K562 (cell line): Measurements from ENCODE around the gene ABCF2. TPM values are rescaled to one million over a fixed set of nuclear protein-coding genes. Genes with fewer than 3 reads are reported as not detected.

Experiments used
- ATAC-seq: fragments of 200-7000 bp; cut with Tn5 transposase; 3 replicates; pipeline ENCODE4 v1.9.1; 2020; ENCODE audit warnings: moderate library complexity
- BruUV-seq: library from RNA; stranded (reverse); fragments of 400-500 nt; replicated peaks from 2 replicates; lab custom pipeline; 2021; lab: Mats Ljungman, UMichigan
- CTCF ChIA-PET: fragments of 300-600 bp; formaldehyde crosslinking; extraction: SDS; loops from one replicate; lab custom pipeline; 2021; ENCODE audit warnings: low intra/inter-chr PET ratio; lab: Yijun Ruan, JAX
- POLR2A ChIA-PET: fragments of 300-600, 350-650 bp; sonication (Branson Sonifier 250); formaldehyde crosslinking; extraction: SDS; loops from one replicate; lab custom pipeline; 2021; ENCODE audit warnings: antibody characterized with exemption, inconsistent platforms; lab: Yijun Ruan, JAX
- DNase-seq, 4 experiments: peaks; one replicate each; pipeline versions ENCODE4 v3.0.0 to v3.0.0-alpha.2; 2011 to 2018; ENCODE audit warnings: low spot score in 3 of 4, mixed read lengths in 3 of 4; ENCODE audit errors: extremely low read depth in 1 of 4
- FAIRE-seq: peaks from 2 replicates; lab custom pipeline; 2011; peaks lifted over from hg19 to GRCh38; lab: Jason Lieb, UNC
- H2AFZ ChIP-seq: 2 replicates; pipeline ENCODE4 v1.6.0; 2011; ENCODE audit warnings: low read depth, low read length, control low read depth, inconsistent platforms
- H3K27ac ChIP-seq: fragments of 200-600 bp; 3 replicates; pipeline ENCODE4 v1.8.0; 2011; ENCODE audit warnings: low read depth, mild to moderate bottlenecking, control low read depth, inconsistent platforms, low read length, moderate library complexity, mixed read lengths; ENCODE audit errors: extremely low read depth
- H3K27me3 ChIP-seq, 2 experiments: fragments of 300-600 bp in 1 of 2; 2 replicates in 1 of 2; 3 replicates in 1 of 2; pipeline versions ENCODE4 v1.6.0 to v1.8.0; 2011; ENCODE audit warnings: inconsistent platforms in 2 of 2, low read length in 2 of 2, mild to moderate bottlenecking in 1 of 2, mixed read lengths in 1 of 2, moderate library complexity in 1 of 2; ENCODE audit not compliant: control insufficient read depth in 2 of 2, insufficient read depth in 2 of 2
- H3K36me3 ChIP-seq: fragments of 300-600 bp; 3 replicates; pipeline ENCODE4 v1.8.0; 2011; ENCODE audit warnings: mild to moderate bottlenecking, low read length, inconsistent platforms; ENCODE audit not compliant: control insufficient read depth, insufficient read depth
- H3K4me1 ChIP-seq, 2 experiments: fragments of 200-600 bp in 1 of 2; replicated peaks in 1 of 2; 2 replicates in 1 of 2; 3 replicates in 1 of 2; pipeline versions ENCODE4 v1.5.1 to v1.8.0; 2011; ENCODE audit warnings: inconsistent platforms in 2 of 2, low read length in 2 of 2, mild to moderate bottlenecking in 1 of 2, mixed read lengths in 1 of 2, moderate library complexity in 1 of 2; ENCODE audit not compliant: control insufficient read depth in 2 of 2, insufficient read depth in 2 of 2
- H3K4me2 ChIP-seq: 2 replicates; pipeline ENCODE4 v1.6.1; 2011; ENCODE audit warnings: low read length, control low read depth, inconsistent platforms, mixed read lengths; ENCODE audit not compliant: insufficient read depth
- H3K4me3 ChIP-seq: fragments of 200-600 bp; sonication (generic), shearing (Covaris generic); 2 replicates; pipeline ENCODE4 v1.5.1; 2016; ENCODE audit warnings: control low read depth, inconsistent platforms
- H3K79me2 ChIP-seq: fragments of 200-600 bp; 3 replicates; pipeline ENCODE4 v1.8.0; 2011; ENCODE audit warnings: low read length, inconsistent platforms; ENCODE audit not compliant: control insufficient read depth, insufficient read depth
- H3K9ac ChIP-seq, 2 experiments: 2 replicates each; pipeline versions ENCODE4 v1.6.0 to v1.6.1; 2011; ENCODE audit warnings: low read depth in 2 of 2, low read length in 2 of 2, control low read depth in 1 of 2, inconsistent platforms in 1 of 2, mild to moderate bottlenecking in 1 of 2, mixed read lengths in 1 of 2; ENCODE audit not compliant: insufficient read depth in 1 of 2
- H3K9me1 ChIP-seq: one replicate; pipeline ENCODE4 v1.6.0; 2011; ENCODE audit warnings: inconsistent platforms, mild to moderate bottlenecking, low read length, moderate library complexity; ENCODE audit not compliant: control insufficient read depth, insufficient read depth
- H3K9me3 ChIP-seq: replicated peaks from 2 replicates; pipeline ENCODE4 v1.5.1; 2011; ENCODE audit warnings: low read depth, low read length, inconsistent platforms; ENCODE audit not compliant: control insufficient read depth, insufficient read depth
- H4K20me1 ChIP-seq: replicated peaks from 2 replicates; pipeline ENCODE4 v1.6.1; 2011; ENCODE audit warnings: low read length, inconsistent platforms, mixed read lengths; ENCODE audit not compliant: control insufficient read depth, insufficient read depth
- SIN3A ChIP-seq, 2 experiments: fragments of 150-350 bp in 1 of 2; IDR thresholded peaks; 2 replicates each; pipeline ENCODE4 v1.6.1; 2011 to 2016; ENCODE audit warnings: borderline replicate concordance in 2 of 2, low read depth in 2 of 2, low read length in 2 of 2, mild to moderate bottlenecking in 2 of 2, moderate library complexity in 2 of 2; ENCODE audit not compliant: control insufficient read depth in 1 of 2
- WGBS: fragments of 100-300 bp; shearing (Covaris generic); methylation state at CpG from one replicate; pipeline ENCODE4 v1.1.6; 2016; ENCODE audit warnings: low coverage, mixed read lengths; ENCODE audit not compliant: insufficient coverage; ENCODE audit errors: missing lambda C conversion rate; 5-methylcytosine and 5-hydroxymethylcytosine counted together
- in situ Hi-C: fragments of 300-500 bp; cut with MboI; formaldehyde crosslinking; loops from 4 replicates; pipeline ENCODE4 v1.15.0; 2018; ENCODE audit warnings: inconsistent platforms, mixed read lengths
- intact Hi-C: fragments of 100-400 bp; cut with micrococcal nuclease; formaldehyde crosslinking; loops from 2 replicates; pipeline ENCODE4 v1.14.2; 2022
- polyA plus RNA-seq, 8 experiments: library from polyadenylated mRNA; depleted of rRNA in 4 of 8; stranded (reverse) in 5 of 8; unstranded in 3 of 8; fragments of >200 nt; fragmentation: Nextera tagmentation in 2 of 8; fragmentation: Illumina TruSeq in 1 of 8; extraction: Ambion mirVana in 2 of 8; extraction: Trizol in 1 of 8; gene quantifications; 2 replicates each; pipeline versions ENCODE4 v1.2.1 to v1.2.3, GENCODE V29; 2011 to 2014; ENCODE audit warnings: inconsistent platforms in 1 of 8, missing spikeins in 1 of 8
- total RNA-seq, 7 experiments: library from RNA; depleted of rRNA in 6 of 7; stranded (reverse); fragments of >200 nt in 6 of 7; fragmentation: Illumina TruSeq in 2 of 7; extraction: Trizol in 2 of 7; gene quantifications; 2 replicates each; pipeline versions ENCODE4 v1.2.1 to v1.2.3, GENCODE V29; 2011 to 2021; ENCODE audit warnings: low replicate concordance in 1 of 7
- TF ChIP-seq, protein P1 (sequence below): conservative IDR thresholded peaks from 2 replicates; pipeline ENCODE4 v1.6.1; 2011; ENCODE audit warnings: low read depth, mild to moderate bottlenecking, low read length; ENCODE audit not compliant: control insufficient read depth

ABCF2 gene
- total and polyA plus RNA-seq, 9 of the 15 experiments (the other 6 are each of a cell fraction or from before 2014, with no cell fraction given) = 62.1 to 224 (median 113) TPM

DNA sequence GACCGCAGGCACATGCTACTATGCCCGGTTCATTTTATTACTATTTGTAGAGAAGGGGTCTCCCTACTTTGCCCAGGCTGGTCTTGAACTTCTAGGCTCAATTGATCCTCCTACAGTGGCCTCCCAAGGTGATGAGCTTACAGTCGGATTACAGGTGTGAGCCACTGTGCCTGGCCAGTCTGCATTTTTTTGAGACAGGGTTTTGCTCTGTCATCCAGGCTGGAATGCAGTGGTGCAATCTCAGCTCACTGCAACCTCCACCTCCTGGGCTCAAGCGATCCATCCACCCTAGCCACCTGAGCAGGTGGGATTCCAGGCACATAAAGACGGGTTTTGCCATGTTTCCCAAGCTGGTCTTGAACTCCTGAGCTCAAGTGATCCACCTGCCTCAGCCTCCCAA, 14.4 kb downstream of the ABCF2 start:
- H3K4me3 ChIP-seq = no peak overlapping the region
- H3K9me1 ChIP-seq = no peaks in the 10 kb centered on the region
- H3K27me3 ChIP-seq = no peaks in the 10 kb centered on the region
- CTCF ChIA-PET = interaction anchor here (0.6 kb wide), 1 partner anchor 199 kb away, joined by 3 read pairs; no protein-coding TSS in a partner anchor
- peaks cover 57% of the 10 kb centered on the region for H3K36me3 ChIP-seq
- DNase-seq = no peak
- H4K20me1 ChIP-seq = peaks cover 20% of the 10 kb centered on the region
- H3K27ac ChIP-seq = no peak overlapping the region
- no peak for FAIRE-seq
- peaks cover 4% of the 10 kb centered on the region in 2 experiments for H3K4me1 ChIP-seq
- H3K4me2 ChIP-seq = no peak overlapping the region
- H2AFZ ChIP-seq = no peak overlapping the region
- BruUV-seq = no TSS peak
- H3K79me2 ChIP-seq = no peaks in the 10 kb centered on the region
- intact Hi-C loops (no loop called here), in situ Hi-C loops (no loop called here)
- POLR2A ChIA-PET = interaction anchor here (0.7 to 4.9 kb wide), 7 partner anchors 9 to 23 kb away, joined by 3 to 30 read pairs (median 4); partner anchors contain the start of genes ABCF2 and CHPF2
- WGBS = 80% methylated on average over 5 of the region's 5 CpGs
- H3K9ac ChIP-seq = no peak overlapping the region
- TF ChIP-seq SIN3A (IDR thresholded peaks at IDR 0.05; ENCODE audit: borderline replicate concordance in 2 of 2, control insufficient read depth in 1 of 2, low read depth in 2 of 2, low read length in 2 of 2) = no peak
- TF ChIP-seq, protein P1, sequence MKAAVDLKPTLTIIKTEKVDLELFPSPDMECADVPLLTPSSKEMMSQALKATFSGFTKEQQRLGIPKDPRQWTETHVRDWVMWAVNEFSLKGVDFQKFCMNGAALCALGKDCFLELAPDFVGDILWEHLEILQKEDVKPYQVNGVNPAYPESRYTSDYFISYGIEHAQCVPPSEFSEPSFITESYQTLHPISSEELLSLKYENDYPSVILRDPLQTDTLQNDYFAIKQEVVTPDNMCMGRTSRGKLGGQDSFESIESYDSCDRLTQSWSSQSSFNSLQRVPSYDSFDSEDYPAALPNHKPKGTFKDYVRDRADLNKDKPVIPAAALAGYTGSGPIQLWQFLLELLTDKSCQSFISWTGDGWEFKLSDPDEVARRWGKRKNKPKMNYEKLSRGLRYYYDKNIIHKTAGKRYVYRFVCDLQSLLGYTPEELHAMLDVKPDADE = no peak
- TF ChIP-seq, all 486 proteins: peak for 0
- H3K9me3 ChIP-seq = no peaks in the 10 kb centered on the region
- ATAC-seq = no peak
